ENCODE results near the gene WRNIP1.

The WRNIP1 gene

GRCh38 chr6:2765166-2765895 is at the start of gene WRNIP1:
Gene WRNIP1 (plus strand): TSS chr6:2765393. CDS start chr6:2765623, 230 bp downstream.
- peak; percentile 93 for DNase-seq

- no peak for DNase-seq
Observed at GRCh38 chr6:2715737-2716136, 49.5 kb upstream of the WRNIP1 start.

GRCh38 chr6:2716936-2717700 is 48.1 kb upstream of the WRNIP1 start:
- no peak for DNase-seq

GRCh38 chr6:2718334-2719092 is 46.7 kb upstream of the WRNIP1 start:
- no peak for DNase-seq

GRCh38 chr6:2719093-2719455 is 46.1 kb upstream of the WRNIP1 start:
- no peak for DNase-seq

GRCh38 chr6:2721219-2721618 is 44.0 kb upstream of the WRNIP1 start:
- DNase-seq: no peak

GRCh38 chr6:2725364-2725988 is 39.7 kb upstream of the WRNIP1 start:
- DNase-seq: no peak

GRCh38 chr6:2725999-2726567 is 39.1 kb upstream of the WRNIP1 start:
- no peak for DNase-seq

- DNase-seq: no peak
Observed at GRCh38 chr6:2729921-2730320, 35.3 kb upstream of the WRNIP1 start.

GRCh38 chr6:2730353-2731107 is 34.7 kb upstream of the WRNIP1 start:
- no peak for DNase-seq

GRCh38 chr6:2731281-2731909 is 33.8 kb upstream of the WRNIP1 start:
- DNase-seq: no peak

GRCh38 chr6:2732503-2733089 is 32.6 kb upstream of the WRNIP1 start:
- no peak for DNase-seq

GRCh38 chr6:2733324-2733723 is 31.9 kb upstream of the WRNIP1 start:
- DNase-seq: no peak

- no peak for DNase-seq
Observed at GRCh38 chr6:2733736-2734480, 31.3 kb upstream of the WRNIP1 start.

- DNase-seq: no peak
Observed at GRCh38 chr6:2734488-2735166, 30.6 kb upstream of the WRNIP1 start.

GRCh38 chr6:2737885-2738284 is 27.3 kb upstream of the WRNIP1 start:
- DNase-seq: no peak

- DNase-seq: peak; percentile 28
Observed at GRCh38 chr6:2738373-2738979, 26.7 kb upstream of the WRNIP1 start.

GRCh38 chr6:2739335-2739734 is 25.9 kb upstream of the WRNIP1 start:
- DNase-seq: no peak

- DNase-seq: no peak
Observed at GRCh38 chr6:2740581-2740980, 24.6 kb upstream of the WRNIP1 start.
